A673 (cell line): Measurements from ENCODE around the gene SOX1. TPM values are rescaled to one million over a fixed set of nuclear protein-coding genes. Genes with fewer than 3 reads are reported as not detected.
A peak's percentile ranks its signal among the peaks of the same experiment; 100 is the strongest.

Source experiments
- BruUV-seq: library from RNA; stranded (reverse); fragments of 400-500 nt; replicated peaks from 2 replicates; lab custom pipeline; 2021; lab: Mats Ljungman, UMichigan
- CTCF ChIA-PET: fragments of 300-600 bp; sonication (Branson Sonifier 250); formaldehyde crosslinking; loops from one replicate; lab custom pipeline; 2022; ENCODE audit warnings: antibody characterized with exemption; lab: Charles Lee
- POLR2A ChIA-PET: fragments of 300-600 bp; sonication (Branson Sonifier 250); formaldehyde crosslinking; loops from one replicate; lab custom pipeline; 2022; ENCODE audit warnings: antibody characterized with exemption; ENCODE audit not compliant: low non-redundant PET; lab: Charles Lee
- DNase-seq: peaks from one replicate; pipeline ENCODE4 v3.0.0-alpha.2; 2015; ENCODE audit warnings: low spot score
- H3K27ac ChIP-seq: fragments of 200-600 bp; sonication (generic); 2 replicates; pipeline ENCODE4 v1.5.1; 2016; ENCODE audit warnings: mixed run types, low read depth, mild to moderate bottlenecking, mixed read lengths, antibody characterized with exemption, low read length; ENCODE audit not compliant: poor library complexity, severe bottlenecking
- H3K27me3 ChIP-seq: fragments of 200-600 bp; sonication (generic); replicated peaks from 2 replicates; pipeline ENCODE4 v1.6.1; 2017; ENCODE audit warnings: mixed run types, low read depth, mild to moderate bottlenecking, mixed read lengths, antibody characterized with exemption, low read length; ENCODE audit not compliant: insufficient read depth, poor library complexity
- H3K36me3 ChIP-seq: fragments of 200-600 bp; sonication (generic); 2 replicates; pipeline ENCODE4 v1.6.1; 2016; ENCODE audit warnings: mixed run types, mild to moderate bottlenecking, mixed read lengths, antibody characterized with exemption, low read length; ENCODE audit not compliant: insufficient read depth, poor library complexity, severe bottlenecking
- H3K4me1 ChIP-seq: fragments of 200-600 bp; sonication (generic); 2 replicates; pipeline ENCODE4 v1.6.1; 2017; ENCODE audit warnings: mixed run types, mild to moderate bottlenecking, mixed read lengths, antibody characterized with exemption, low read length; ENCODE audit not compliant: insufficient read depth, poor library complexity, severe bottlenecking
- H3K4me3 ChIP-seq: fragments of 200-600 bp; sonication (generic); 2 replicates; pipeline ENCODE4 v1.5.1; 2016; ENCODE audit warnings: low read depth, mixed run types, mild to moderate bottlenecking, mixed read lengths, low read length; ENCODE audit not compliant: poor library complexity, severe bottlenecking
- H3K9me3 ChIP-seq: fragments of 200-600 bp; sonication (generic); 2 replicates; pipeline ENCODE4 v1.6.1; 2016; ENCODE audit warnings: mixed run types, low read depth, mild to moderate bottlenecking, mixed read lengths, antibody characterized with exemption, low read length; ENCODE audit not compliant: poor library complexity, severe bottlenecking
- CTCF ChIP-seq: fragments of 300-800, 200-600 bp; sonication (generic); conservative IDR thresholded peaks from 2 replicates; pipeline ENCODE4 v1.5.1; 2017; ENCODE audit warnings: low read depth, mild to moderate bottlenecking, antibody characterized with exemption, low read length, moderate library complexity, mixed read lengths
- EZH2 ChIP-seq: fragments of 200-600 bp; sonication (generic); IDR thresholded peaks from 2 replicates; pipeline ENCODE4 v1.6.1; 2017; ENCODE audit warnings: borderline replicate concordance, low read depth, mild to moderate bottlenecking, mixed read lengths, antibody characterized with exemption, low read length; ENCODE audit not compliant: poor library complexity, severe bottlenecking
- intact Hi-C: fragments of 100-400 bp; cut with micrococcal nuclease; formaldehyde crosslinking; loops from one replicate; pipeline ENCODE4 v1.10.0; 2022; ENCODE audit not compliant: unreplicated experiment
- total RNA-seq: library from RNA; stranded (reverse); gene quantifications from 2 replicates; pipeline ENCODE4 v1.2.3, GENCODE V29; 2021

SOX1 gene
- total RNA-seq, 1 experiment from 2014 or later, result 56.6 TPM

GRCh38 chr13:112073245-112074138, 6.5 kb downstream of the SOX1 start:
- TF ChIP-seq CTCF (no peak), EZH2 (no peak)
- Histone ChIP-seq H3K9me3 (no peaks in the 10 kb centered on the region), H3K27ac (peak overlapping the region; percentile 93), H3K27me3 (peaks cover 65% of the 10 kb centered on the region), H3K4me3 (peak overlapping the region; percentile 63), H3K36me3 (peaks cover 27% of the 10 kb centered on the region), H3K4me1 (peaks cover 10% of the 10 kb centered on the region)
- no peak for DNase-seq
- no TSS peak for BruUV-seq
- ChIA-PET POLR2A (interaction anchor here (0.6 kb wide), 1 partner anchor 18 kb away, joined by 14 read pairs; no protein-coding TSS in a partner anchor), CTCF (no interaction called here)
- intact Hi-C loops, result loop anchor here (2.0 kb wide), 1 partner anchor 17 kb away; no protein-coding TSS in a partner anchor

GRCh38 chr13:112074139-112074865, 7.4 kb downstream of the SOX1 start:
- Histone ChIP-seq H3K27me3 (peaks cover 59% of the 10 kb centered on the region), H3K27ac (peak overlapping the region; percentile 93), H3K36me3 (peaks cover 20% of the 10 kb centered on the region), H3K9me3 (no peaks in the 10 kb centered on the region), H3K4me3 (peak overlapping the region; percentile 63), H3K4me1 (peaks cover 19% of the 10 kb centered on the region)
- intact Hi-C loops, result no loop called here
- BruUV-seq, result no TSS peak
- ChIA-PET CTCF (no interaction called here), POLR2A (interaction anchor here (0.6 kb wide), 1 partner anchor 17 kb away, joined by 14 read pairs; no protein-coding TSS in a partner anchor)
- TF ChIP-seq EZH2, result peak; percentile 37
- 0 out of 2 replicates have a peak, but pooled peaks have one; percentile 17 for TF ChIP-seq CTCF
- no peak for DNase-seq

- TF ChIP-seq CTCF (no peak), EZH2 (no peak)
- BruUV-seq, result no TSS peak
- DNase-seq, result no peak
- H3K9me3 ChIP-seq, result no peaks in the 10 kb centered on the region
- H3K36me3 ChIP-seq, result no peaks in the 10 kb centered on the region
- H3K27me3 ChIP-seq, result peaks cover 35% of the 10 kb centered on the region
- no peak overlapping the region for H3K4me3 ChIP-seq
- ChIA-PET CTCF (no interaction called here), POLR2A (no interaction called here)
- intact Hi-C loops, result no loop called here
- peak overlapping the region; percentile 41 for H3K27ac ChIP-seq
- H3K4me1 ChIP-seq, result peaks cover 29% of the 10 kb centered on the region
These were observed 10.8 kb downstream of the SOX1 start for GRCh38 chr13:112077729-112078128.
